Peyer's patch (tissue), 4 donors: ENCODE results near the gene SPATA2L. TPM values are rescaled to one million over a fixed set of nuclear protein-coding genes. Genes with fewer than 3 reads are reported as not detected.
A peak's percentile ranks its signal among the peaks of the same experiment; 100 is the strongest.

Experiments
- DNase-seq, 3 donors: peaks; one replicate each; pipeline ENCODE4 v3.0.0-alpha.2; 2017 to 2019
- H3K27ac ChIP-seq, 4 donors: fragments of 200-600 bp; sonication (generic); one replicate each; pipeline ENCODE4 v1.5.1; 2016 to 2019
- H3K27me3 ChIP-seq, 2 donors: fragments of 200-600 bp; sonication (generic); one replicate each; pipeline ENCODE4 v1.5.1; 2019
- H3K36me3 ChIP-seq, 3 donors: fragments of 200-600 bp; sonication (generic); one replicate each; pipeline ENCODE4 v1.5.1; 2016 to 2019
- H3K4me1 ChIP-seq, 4 donors: fragments of 200-600 bp; sonication (generic); one replicate each; pipeline ENCODE4 v1.5.1; 2016 to 2019
- H3K4me3 ChIP-seq, 4 donors: fragments of 200-600 bp; sonication (generic); 1 replicate in 3 of 4; 2 replicates in 1 of 4; pipeline ENCODE4 v1.5.1; 2016 to 2019; ENCODE audit warnings: mild to moderate bottlenecking in 1 of 4
- H3K9me3 ChIP-seq, 4 donors: fragments of 200-600 bp; sonication (generic); one replicate each; pipeline ENCODE4 v1.5.1; 2016 to 2019; ENCODE audit warnings: mild to moderate bottlenecking in 1 of 4
- CTCF ChIP-seq, 6 experiments: fragments of 450-650 bp in 4 of 6; fragments of 200-600 bp in 2 of 6; sonication (generic) in 1 of 6; IDR thresholded peaks; one replicate each; pipeline ENCODE4 v1.5.1; 2017 to 2019; ENCODE audit warnings: antibody characterized with exemption in 6 of 6, mild to moderate bottlenecking in 3 of 6, moderate library complexity in 1 of 6
- POLR2A ChIP-seq, 2 donors: fragments of 450-650 bp; IDR thresholded peaks; one replicate each; pipeline ENCODE4 v1.5.1; 2017; ENCODE audit warnings: antibody characterized with exemption in 2 of 2, mild to moderate bottlenecking in 2 of 2, moderate library complexity in 2 of 2
- total RNA-seq, 4 donors: library from RNA; depleted of rRNA; stranded (reverse); fragments of >200 nt; gene quantifications; one replicate each; pipeline ENCODE4 v1.1.0, GENCODE V29; 2016

SPATA2L gene
- total RNA-seq, 4 donors from 2014 or later: 19.0 to 44.7 (median 36.7) TPM

GRCh38 chr16:89712274-89712781, 10.8 kb upstream of the SPATA2L start:
- Histone ChIP-seq H3K4me1 (peaks cover 0 to 26% (median 5%) of the 10 kb centered on the region in 4 donors), H3K27me3 (no peaks in the 10 kb centered on the region), H3K4me3 (peak overlapping the region; percentile 33 to 56 (median 46)), H3K36me3 (no peaks in the 10 kb centered on the region), H3K27ac (peak overlapping the region in 1 of 4 donors; percentile 49), H3K9me3 (no peaks in the 10 kb centered on the region)
- no peak for TF ChIP-seq POLR2A (IDR thresholded peaks at IDR 0.05)
- TF ChIP-seq CTCF (IDR thresholded peaks at IDR 0.05): no peak
- DNase-seq: peak in 1 of 3 donors; percentile 45

- no peaks in the 10 kb centered on the region for H3K36me3 ChIP-seq
- DNase-seq: peak; percentile 71 to 82 (median 78)
- H3K4me3 ChIP-seq: peak overlapping the region; percentile 33 to 56 (median 46)
- H3K4me1 ChIP-seq: peaks cover 0 to 26% (median 5%) of the 10 kb centered on the region in 4 donors
- no peaks in the 10 kb centered on the region for H3K9me3 ChIP-seq
- TF ChIP-seq CTCF (IDR thresholded peaks at IDR 0.05) (no peak), POLR2A (IDR thresholded peaks at IDR 0.05) (no peak)
- H3K27ac ChIP-seq: peak overlapping the region in 1 of 4 donors; percentile 49
- no peaks in the 10 kb centered on the region for H3K27me3 ChIP-seq
Observed at GRCh38 chr16:89711601-89712273, 10.2 kb upstream of the SPATA2L start.

GRCh38 chr16:89710709-89711564, 9.4 kb upstream of the SPATA2L start:
- Histone ChIP-seq H3K27me3 (no peaks in the 10 kb centered on the region), H3K9me3 (no peaks in the 10 kb centered on the region), H3K4me3 (no peak overlapping the region), H3K4me1 (peaks cover 0 to 29% (median 8%) of the 10 kb centered on the region in 4 donors), H3K36me3 (no peaks in the 10 kb centered on the region), H3K27ac (no peak overlapping the region)
- TF ChIP-seq POLR2A (IDR thresholded peaks at IDR 0.05) (no peak), CTCF (IDR thresholded peaks at IDR 0.05) (no peak)
- DNase-seq: peak in 1 of 3 donors; percentile 48

- Histone ChIP-seq H3K4me3 (no peak overlapping the region), H3K9me3 (no peaks in the 10 kb centered on the region), H3K36me3 (no peaks in the 10 kb centered on the region), H3K27me3 (no peaks in the 10 kb centered on the region), H3K27ac (no peak overlapping the region), H3K4me1 (peaks cover 0 to 35% (median 8%) of the 10 kb centered on the region in 4 donors)
- DNase-seq: peak in 1 of 3 donors; percentile 43
- TF ChIP-seq CTCF (IDR thresholded peaks at IDR 0.05): no peak
- no peak for TF ChIP-seq POLR2A (IDR thresholded peaks at IDR 0.05)
Observed at GRCh38 chr16:89709716-89710432, 8.4 kb upstream of the SPATA2L start.

- no peak for TF ChIP-seq POLR2A (IDR thresholded peaks at IDR 0.05)
- no peak for TF ChIP-seq CTCF (IDR thresholded peaks at IDR 0.05)
- peaks cover 0 to 35% (median 8%) of the 10 kb centered on the region in 4 donors for H3K4me1 ChIP-seq
- H3K27me3 ChIP-seq: no peaks in the 10 kb centered on the region
- H3K4me3 ChIP-seq: no peak overlapping the region
- peak in 1 of 3 donors; percentile 49 for DNase-seq
- no peaks in the 10 kb centered on the region for H3K9me3 ChIP-seq
- H3K36me3 ChIP-seq: no peaks in the 10 kb centered on the region
- H3K27ac ChIP-seq: no peak overlapping the region
Observed at GRCh38 chr16:89709166-89709565, 7.7 kb upstream of the SPATA2L start.
